ENCODE measurements around the gene ZNF648. TPM values are rescaled to one million over a fixed set of nuclear protein-coding genes. Genes with fewer than 3 reads are reported as not detected.
"Not testable (repeated sequence)": the region's sequence is repeated elsewhere in the genome, so short reads cannot be mapped to it uniquely, and the experiment has no call there.

The ZNF648 gene
- total and polyA plus RNA-seq, 12 donors = 0.09 TPM; not detected in 11

GRCh38 chr1:182050481-182051448 lies 10.7 kb downstream of the ZNF648 start:
- WGBS, 2 donors = 71% methylated on average over 4 of the region's 4 CpGs
- no peak for ATAC-seq
- no peak for DNase-seq
- TF ChIP-seq CTCF (IDR thresholded peaks at IDR 0.05) = no peak
- Histone ChIP-seq H3K9me3 (peaks cover 0 to 13% (median 0%) of the 10 kb centered on the region in 11 donors), H3K4me3 (no peak overlapping the region), H3K27ac (no peak overlapping the region), H3K27me3 (peaks cover 0 to 18% (median 9%) of the 10 kb centered on the region in 7 donors), H3K4me1 (no peaks in the 10 kb centered on the region), H3K36me3 (no peaks in the 10 kb centered on the region)
- intact Hi-C loops (cut with DNase I) = loop anchor here in 4 of 10 donors (5.0 to 10.0 kb wide), 3 partner anchors 566 to 576 kb away; partner anchors contain the start of gene CACNA1E (in 2 of the 4)

- H3K9me3 ChIP-seq = peaks cover 0 to 22% (median 5%) of the 10 kb centered on the region in 11 donors
- H3K36me3 ChIP-seq = no peaks in the 10 kb centered on the region
- peaks cover 0 to 4% (median 0%) of the 10 kb centered on the region in 7 donors for H3K27me3 ChIP-seq
- no peak overlapping the region for H3K4me3 ChIP-seq
- ATAC-seq (no peak), DNase-seq (no peak)
- no peak for TF ChIP-seq CTCF (IDR thresholded peaks at IDR 0.05)
- intact Hi-C loops (cut with DNase I) = no loop called here
- 72 to 75% methylated on average over 2 of the region's 2 CpGs for WGBS, 2 donors
- H3K27ac ChIP-seq = no peak overlapping the region
- H3K4me1 ChIP-seq = no peaks in the 10 kb centered on the region
These were observed 12.9 kb downstream of the ZNF648 start for GRCh38 chr1:182048562-182048961.

- Histone ChIP-seq H3K9me3 (peaks cover 0 to 22% (median 5%) of the 10 kb centered on the region in 11 donors), H3K4me3 (no peak overlapping the region), H3K27me3 (no peaks in the 10 kb centered on the region), H3K27ac (no peak overlapping the region), H3K36me3 (no peaks in the 10 kb centered on the region), H3K4me1 (no peaks in the 10 kb centered on the region)
- no peak for DNase-seq
- ATAC-seq = no peak
- no peak for TF ChIP-seq CTCF (IDR thresholded peaks at IDR 0.05)
- intact Hi-C loops (cut with DNase I) = no loop called here
These were observed 14.7 kb downstream of the ZNF648 start for GRCh38 chr1:182046763-182047162.

GRCh38 chr1:182045481-182045880 lies 16.0 kb downstream of the ZNF648 start:
- H3K27ac ChIP-seq; intact Hi-C loops (cut with DNase I); H3K36me3 ChIP-seq; H3K4me3 ChIP-seq; H3K4me1 ChIP-seq; H3K27me3 ChIP-seq; ATAC-seq; DNase-seq: not testable (repeated sequence)
- H3K9me3 ChIP-seq = peaks cover 0 to 22% (median 5%) of the 10 kb centered on the region in 11 donors
- 90 to 93% methylated on average over 8 of the region's 8 CpGs for WGBS, 2 donors

GRCh38 chr1:182041615-182042014 lies 19.9 kb downstream of the ZNF648 start:
- intact Hi-C loops (cut with DNase I) = no loop called here

More at GRCh38 chr1:182041615-182042014, 19.9 kb downstream of the ZNF648 start:
- Histone ChIP-seq H3K27ac (no peak overlapping the region), H3K36me3 (no peaks in the 10 kb centered on the region), H3K4me3 (no peak overlapping the region), H3K9me3 (peaks cover 0 to 49% (median 23%) of the 10 kb centered on the region in 11 donors), H3K4me1 (peaks cover 0 to 3% (median 0%) of the 10 kb centered on the region in 9 donors), H3K27me3 (no peaks in the 10 kb centered on the region)
- DNase-seq (no peak), ATAC-seq (no peak)
- WGBS, 2 donors = 84 to 88% methylated on average over 3 of the region's 3 CpGs
- TF ChIP-seq CTCF (IDR thresholded peaks at IDR 0.05) = no peak
